AG20443 (cell line): ENCODE data around the gene KIRREL3.

Experiments
- DNase-seq: peaks from one replicate; pipeline ENCODE4 v3.0.0; 2012; ENCODE audit warnings: low spot score, mixed read lengths

KIRREL3 gene

DNA sequence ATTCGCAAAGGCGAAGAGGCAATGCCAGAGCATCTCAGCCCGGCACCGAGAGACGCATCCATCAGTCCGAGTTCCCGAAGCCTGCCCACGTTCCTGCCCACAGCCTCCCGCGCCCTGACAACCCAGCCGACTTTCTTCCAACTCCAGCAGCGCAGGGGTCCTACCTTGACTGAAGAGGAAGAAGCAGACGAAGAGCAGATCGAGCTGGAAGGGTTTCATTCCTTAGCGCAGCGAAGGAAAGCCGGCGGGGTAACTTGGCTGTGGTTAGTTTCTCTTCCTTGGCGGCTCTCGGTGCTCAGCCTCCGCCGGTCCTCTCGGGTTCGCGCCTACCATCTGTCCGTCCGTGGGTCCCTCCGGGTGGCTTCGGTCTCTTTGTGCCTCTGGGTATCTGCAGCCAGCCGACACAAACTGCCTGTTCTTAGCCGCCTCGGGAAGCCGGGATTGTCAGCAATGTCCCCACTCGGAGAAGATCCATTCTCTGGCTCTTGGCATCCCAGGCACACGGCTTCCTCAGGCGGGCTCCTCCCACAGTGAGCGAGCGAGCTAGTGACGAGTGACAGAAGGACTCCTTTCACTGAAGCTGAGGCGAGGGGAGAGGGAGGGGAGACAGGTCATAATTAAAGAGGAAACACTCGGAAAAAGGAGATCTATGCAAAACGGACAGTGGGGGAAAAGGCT, at the start of gene KIRREL3:
KIRREL3 (minus strand) TSS at position 480 of the 678 bp plus-strand sequence.
- DNase-seq, result peak; percentile 75

DNA sequence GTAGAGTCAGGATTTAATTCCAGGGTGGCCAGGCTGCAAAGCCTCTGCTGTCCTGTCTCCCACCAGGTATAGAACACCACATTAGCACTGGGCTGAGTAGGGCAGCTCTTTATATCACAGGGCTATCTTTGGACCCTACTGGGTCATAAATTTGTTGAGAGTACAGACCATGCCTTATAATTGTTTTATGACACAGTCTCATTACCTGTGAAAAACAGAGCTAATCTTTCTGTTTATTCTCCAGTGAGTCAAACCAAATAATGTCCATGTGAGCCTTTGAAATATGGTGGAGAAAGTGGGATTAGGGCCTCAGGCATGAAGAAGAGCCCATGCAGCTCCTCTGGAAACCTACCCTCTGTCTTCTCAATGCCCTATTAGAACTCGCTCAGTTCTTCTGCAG, 49.6 kb upstream of the KIRREL3 start:
- no peak for DNase-seq

DNA sequence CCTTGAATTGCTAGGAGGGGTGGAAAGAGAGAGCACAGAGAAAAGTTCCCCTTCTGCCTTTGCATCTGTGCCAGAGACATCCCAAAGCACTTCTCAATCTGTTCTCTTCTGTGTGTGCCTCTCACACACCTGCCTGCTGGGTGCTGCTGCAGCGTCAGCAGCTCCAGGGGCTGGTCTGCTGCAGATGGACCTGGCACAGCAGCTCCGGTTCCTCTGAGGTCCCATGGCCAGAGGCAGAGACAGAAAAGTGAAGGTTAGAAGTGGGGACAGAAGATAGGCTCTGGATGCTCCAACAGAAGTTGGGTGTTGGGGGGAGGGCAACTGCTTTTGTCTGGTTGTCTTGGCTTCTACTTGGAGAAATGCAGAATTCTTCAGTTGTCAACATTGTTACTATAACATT, 48.9 kb upstream of the KIRREL3 start:
- DNase-seq, result no peak

DNA sequence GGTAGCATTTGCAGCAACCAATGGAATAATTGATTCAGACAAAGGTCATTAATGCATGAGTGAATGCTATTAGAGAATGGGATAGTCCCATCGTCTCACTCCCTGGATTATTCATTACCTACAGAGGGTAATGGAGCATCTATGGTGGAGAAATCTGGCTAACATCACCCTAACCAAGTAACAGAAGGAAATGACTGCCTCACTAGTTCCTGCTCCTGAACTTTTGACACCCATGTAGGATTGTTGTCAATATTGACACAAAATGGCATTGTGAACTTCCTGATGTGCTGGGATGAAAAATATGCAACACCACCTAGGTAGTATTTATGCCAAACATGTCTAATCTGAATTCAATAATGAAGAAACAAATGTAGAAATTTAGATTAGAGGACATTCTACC, 44.0 kb upstream of the KIRREL3 start:
- DNase-seq, result no peak

DNA sequence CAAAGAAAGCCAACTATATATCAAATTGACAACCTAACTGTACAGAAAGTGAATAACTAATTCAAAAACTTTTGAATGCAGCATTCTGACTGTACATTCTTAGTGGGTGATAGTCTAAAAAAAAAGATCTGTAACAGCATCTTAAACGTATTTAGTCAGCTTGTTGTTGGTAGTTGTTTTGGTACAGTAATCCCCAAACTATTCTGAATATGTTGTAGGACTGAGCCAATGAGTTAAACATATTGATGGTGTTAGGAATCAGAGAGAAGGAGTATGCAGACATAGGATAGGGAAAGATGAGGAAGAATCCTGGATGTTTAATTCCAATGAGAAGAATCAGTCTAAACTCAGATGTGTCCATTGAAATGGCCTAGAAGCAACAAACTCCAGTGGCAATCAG, 41.9 kb upstream of the KIRREL3 start:
- DNase-seq, result peak; percentile 75

DNA sequence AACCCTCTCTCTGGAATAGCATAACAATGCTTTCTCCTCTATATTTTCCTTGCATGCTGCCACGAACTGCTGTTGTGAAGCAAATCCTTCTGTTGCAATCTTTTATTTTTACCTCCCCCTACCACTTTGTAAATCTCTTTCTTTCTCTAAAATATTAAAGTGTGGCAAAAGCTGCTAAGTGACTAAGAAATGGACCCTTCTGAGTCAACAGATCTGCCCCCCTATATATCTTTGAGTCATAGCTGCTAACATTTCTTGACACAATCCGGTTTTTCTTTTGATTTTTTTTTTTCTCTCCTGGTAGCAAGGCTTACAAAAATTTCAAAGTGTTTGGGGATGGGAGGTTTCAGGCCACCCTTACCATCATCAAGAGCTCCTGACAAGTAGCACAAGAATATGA, 39.0 kb upstream of the KIRREL3 start:
- peak; percentile 24 for DNase-seq

DNA sequence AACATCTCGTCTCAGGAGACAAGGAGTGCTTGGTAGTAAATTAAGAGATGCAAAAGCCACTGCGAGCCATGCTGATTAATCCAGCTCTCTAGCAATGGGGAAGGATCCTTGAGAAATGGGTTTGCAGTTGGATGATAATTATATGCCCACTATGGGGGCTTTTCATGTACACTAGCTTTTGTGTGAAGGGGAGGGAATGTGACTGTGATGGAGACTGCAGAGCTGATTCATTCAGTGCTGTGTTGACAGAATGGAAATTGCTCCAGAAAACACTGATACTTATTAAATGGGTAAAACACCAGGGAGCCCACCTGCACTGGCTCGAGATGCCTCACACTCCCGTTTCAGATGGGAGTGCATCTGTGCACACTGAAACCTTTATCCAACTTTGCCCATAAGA, 37.0 kb upstream of the KIRREL3 start:
- DNase-seq, result no peak

DNA sequence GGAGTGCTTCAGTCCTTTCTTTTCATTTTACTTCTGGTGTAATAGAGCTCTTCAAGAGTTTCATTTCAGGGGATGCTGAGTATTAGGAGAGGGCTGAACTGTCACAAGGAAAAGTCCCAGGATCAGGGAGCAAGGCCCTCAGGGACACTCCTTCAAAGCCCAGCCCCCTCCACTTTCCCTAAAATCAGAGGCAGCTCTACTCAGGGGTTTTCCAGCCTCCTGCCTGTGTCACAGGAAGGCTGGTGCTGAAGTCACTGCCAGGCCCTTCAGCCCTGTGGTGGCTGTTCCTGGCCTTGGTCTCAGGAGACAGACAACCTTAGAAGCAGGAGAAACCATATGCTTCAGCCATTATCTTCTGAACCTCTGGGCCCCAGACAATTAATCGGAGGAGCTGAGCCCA, 36.4 kb upstream of the KIRREL3 start:
- DNase-seq, result no peak

DNA sequence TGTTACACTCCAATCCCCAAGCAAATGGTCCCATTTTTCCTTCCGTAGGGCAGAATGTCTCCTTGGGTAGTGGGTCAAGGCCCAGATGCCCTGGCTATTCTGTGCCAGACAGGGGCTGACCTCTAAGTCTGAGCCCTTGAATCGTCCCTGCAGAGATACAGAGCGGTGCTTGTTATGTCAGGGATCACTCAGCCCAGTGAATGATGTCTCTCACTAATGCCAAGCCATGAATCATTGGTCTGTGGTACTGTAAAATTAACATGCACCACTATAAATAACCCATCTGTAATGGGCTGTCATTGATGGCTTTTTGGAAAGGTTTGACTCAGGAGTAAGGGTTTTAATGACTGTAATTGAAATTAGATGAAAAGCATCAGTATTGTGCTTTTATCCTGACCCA, 35.3 kb upstream of the KIRREL3 start:
- DNase-seq, result no peak

DNA sequence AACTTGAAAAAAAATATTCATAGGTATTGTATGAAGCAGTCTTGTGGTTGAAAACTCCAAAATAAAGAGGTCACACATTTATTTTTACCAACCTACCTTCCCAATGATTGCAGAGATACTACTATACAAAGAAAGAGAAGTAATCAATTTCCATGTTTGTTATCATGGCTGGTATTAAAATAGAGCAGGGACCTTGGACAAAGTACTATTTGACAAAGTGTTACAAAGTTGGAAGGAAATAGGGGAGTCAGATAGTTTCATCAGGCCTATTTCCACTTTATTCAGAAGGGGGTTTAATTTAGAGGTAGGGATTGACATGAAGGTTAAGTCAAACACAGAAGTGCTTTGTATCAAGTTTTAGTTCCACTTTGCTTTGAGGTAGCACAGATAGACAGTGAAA, 34.4 kb upstream of the KIRREL3 start:
- no peak for DNase-seq

DNA sequence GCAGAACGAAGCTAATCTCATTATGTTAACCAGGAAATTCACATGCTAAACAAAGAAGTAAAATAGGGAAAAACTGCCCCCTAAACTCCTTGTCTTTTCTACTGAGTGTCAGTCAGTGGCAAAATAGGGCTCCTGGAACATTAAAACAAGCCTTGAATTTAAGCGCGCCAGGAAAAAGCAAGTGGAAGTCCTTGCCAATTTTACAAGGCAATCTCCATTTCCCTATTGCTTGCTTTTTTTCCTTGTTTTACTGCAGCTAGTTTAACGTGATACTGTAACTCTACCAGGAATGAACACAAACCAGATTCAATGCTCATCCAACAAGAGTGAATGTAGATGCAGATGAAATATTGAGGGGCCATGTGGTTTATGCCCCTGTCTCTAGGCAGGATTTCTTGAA, 28.1 kb upstream of the KIRREL3 start:
- no peak for DNase-seq

DNA sequence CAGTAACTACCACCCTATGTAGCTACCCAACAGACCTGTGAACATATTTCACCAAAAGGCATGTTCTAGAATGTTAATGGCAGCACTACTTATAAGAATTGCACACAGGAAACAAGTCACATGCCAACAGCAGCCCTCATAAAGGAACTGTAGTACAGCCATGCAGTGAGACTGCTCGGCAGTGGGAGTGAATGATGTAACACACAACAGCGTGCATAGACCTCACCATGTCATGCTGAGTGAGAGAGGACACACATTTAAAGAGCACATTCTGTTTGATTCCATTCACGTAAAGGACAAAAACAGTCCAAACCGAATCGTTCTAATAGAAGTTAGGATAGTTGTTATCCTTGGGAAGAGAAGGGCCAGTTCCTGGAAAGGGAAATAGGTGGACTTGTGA, 27.2 kb upstream of the KIRREL3 start:
- DNase-seq, result no peak

DNA sequence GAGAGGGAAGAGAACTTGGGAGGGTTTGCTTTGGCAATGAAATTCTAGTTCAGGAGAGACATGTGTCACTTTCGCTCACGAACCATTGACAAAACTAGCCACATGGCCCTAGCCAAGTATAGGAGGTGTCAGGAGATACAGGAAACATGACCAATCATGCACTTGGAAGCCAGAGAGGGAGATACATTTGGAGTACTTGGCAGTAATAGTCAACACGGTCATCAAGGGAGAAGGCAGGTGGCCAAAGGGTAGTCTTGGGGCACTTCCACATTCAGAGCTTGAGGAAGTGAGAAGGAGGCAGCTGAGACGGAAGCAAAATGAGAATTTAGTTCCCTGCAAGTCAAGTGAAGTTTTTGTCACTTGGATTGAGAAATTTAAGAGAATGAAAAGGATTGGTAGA, 26.4 kb upstream of the KIRREL3 start:
- no peak for DNase-seq

DNA sequence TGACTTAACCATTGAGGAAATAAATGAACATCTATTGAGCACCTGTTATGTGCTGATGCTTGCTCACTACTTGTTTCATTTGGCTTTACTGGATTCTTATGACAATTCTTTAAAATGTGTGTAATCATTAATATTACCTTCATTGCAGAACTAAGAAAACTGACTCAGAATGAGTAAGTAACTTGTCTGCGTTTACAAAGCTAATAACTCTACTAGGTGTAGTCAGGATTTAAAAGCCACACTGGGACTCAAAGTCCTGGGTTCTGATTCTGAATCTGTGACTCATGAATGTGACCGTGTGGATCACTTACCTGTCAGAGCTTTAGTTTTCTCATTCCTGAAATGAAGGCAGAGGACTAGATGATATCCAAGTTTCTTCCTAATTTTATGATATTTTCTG, 23.4 kb upstream of the KIRREL3 start:
- DNase-seq, result no peak

DNA sequence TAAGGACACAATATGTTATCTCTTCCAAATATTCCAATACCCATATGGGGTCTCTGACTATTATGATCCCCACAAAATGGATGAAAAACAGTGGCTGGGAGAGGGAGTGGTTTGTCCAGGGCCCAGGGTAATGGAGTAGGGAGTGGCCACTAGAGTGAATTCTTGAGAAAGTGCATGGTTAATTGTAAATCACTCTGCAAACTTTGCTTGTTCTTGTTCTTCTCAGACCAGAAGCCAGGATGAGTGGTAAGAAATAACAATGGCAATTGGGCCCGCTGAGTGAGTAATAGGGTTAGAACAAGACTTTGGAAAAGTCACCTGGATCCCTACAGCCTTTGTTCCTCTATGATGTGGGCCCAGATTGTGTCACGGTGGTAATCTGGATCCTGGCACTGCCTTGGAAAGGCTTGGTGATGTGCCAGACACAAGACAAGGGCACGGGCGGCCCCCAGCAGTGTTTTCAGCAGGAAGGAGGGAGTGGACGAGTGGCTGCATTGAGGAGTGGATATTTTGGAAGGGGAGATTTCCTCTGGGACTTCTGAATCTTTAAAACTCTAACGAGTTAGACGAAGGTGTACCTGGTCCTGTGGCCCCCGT, 18.2 kb upstream of the KIRREL3 start:
- no peak for DNase-seq

DNA sequence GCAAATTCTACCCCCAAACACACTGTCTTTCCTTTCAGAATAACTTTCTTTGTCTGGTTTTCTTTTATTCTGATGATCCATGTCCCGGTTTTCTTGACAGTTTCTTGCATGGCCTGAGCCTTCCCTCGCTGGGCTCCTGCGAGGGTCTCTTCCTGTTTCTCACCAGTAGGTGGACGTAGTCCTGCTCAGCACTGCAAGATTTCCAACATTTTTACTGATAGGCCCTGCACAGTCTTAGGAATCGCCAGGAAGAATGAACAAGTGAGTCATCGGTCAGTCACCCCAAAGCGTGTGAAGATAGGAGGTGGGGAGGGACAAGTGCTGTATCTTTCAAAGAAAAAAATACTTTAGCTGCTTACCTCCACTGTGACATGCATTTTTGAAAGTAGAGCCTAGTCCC, 16.9 kb upstream of the KIRREL3 start:
- peak; percentile 86 for DNase-seq

DNA sequence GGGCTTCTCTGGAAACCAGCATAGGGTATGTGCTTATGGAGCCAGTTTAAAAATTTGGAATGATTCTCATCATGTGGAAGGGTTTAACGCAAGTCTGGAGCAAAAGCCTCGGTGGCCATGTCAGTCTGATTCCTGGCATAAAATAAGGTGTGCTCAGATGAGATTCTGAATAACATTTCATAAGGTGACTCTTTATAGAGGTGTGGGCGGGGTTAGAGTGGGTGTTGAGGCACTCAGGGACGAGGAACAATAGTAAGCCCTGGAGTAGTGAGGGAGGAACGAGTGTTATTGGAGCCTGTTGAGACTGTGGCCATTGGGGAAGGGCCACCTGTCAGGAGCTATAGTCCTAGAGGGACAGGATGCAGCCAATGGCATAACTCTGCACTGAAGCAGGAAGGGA, 13.0 kb upstream of the KIRREL3 start:
- DNase-seq, result no peak

DNA sequence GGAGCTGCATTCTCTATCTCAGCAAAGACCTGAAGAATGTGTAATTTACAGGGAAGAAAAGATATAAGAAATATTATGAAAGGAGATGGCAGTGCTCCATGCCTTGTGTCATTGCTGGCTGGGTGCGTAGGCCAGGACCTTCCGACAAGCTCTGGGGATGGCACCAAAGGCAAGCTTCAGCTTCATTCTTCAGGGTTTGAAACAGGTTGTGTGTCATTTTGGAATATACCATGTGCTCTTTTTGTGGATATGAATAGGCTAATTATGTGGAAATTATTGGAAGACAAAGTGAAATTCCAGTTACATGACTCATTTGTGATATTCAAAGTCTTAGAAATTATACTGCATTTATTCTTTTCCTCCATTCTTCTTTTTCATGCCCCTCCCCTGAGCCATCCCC, 5.7 kb upstream of the KIRREL3 start:
- DNase-seq, result peak; percentile 56

DNA sequence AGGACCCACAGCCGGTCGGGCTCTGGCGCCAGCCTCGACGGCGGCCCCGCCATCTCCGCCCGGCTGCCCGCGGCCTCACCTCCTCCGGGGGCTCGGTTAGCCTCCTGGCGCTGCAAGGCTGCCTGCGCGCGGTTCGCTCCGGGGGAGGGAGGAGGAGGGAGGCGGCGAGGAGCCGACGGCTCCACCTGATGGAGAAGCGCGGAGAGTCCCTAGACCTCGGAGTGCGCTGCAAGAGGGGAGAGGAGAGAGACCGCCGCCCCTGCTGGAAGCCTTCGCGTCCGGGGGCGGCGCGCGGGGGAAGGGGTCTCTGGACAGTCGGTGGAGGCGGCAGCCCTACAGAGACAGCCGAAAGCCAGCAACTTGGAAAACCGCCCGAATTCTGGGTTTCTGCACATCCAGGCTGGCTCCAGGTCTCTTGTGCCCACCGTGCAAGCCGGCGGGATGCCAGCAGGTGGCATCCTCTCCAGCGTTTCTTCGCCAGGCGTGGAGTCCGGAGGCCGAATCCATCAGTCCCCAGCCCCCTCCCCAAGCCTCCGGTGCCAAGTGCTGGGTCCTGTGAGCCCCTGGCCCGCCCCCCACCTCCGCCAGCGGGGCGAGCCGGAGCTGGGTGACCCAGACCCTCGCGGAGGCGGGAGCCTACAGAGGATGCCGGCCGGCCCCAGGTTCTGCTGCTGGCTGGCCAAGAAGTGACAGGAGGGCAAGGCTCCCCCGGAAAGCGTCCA, 2.9 kb upstream of the KIRREL3 start:
- peak; percentile 81 for DNase-seq

DNA sequence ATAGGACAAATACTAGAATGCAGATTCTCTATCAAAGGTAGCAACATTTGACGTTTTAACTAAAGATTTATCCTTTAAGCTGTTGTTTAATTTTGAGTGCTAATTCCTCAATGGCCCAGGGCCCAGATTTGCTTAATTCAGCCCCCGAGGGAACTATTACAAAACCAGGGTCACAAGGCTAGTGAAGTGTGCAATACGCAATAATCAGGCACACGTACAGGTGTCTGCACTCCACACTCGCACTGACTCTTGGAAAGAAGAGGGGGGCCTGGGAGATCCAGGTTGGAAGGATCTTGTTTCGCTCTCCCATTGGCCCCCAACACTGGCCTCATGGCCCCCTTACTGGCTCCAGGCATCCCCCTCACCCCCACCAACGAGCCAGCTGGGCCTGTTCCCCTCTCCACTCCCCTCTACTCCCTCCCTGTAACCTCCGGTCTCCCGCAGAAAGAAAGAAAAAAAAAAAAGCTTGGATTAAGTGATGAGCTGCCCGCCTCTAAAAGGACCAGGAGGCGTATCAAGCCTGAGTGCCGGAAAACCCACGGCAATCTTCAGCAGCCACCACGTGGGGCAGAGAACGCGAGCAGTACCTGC, 2.2 kb upstream of the KIRREL3 start:
- DNase-seq, result no peak

DNA sequence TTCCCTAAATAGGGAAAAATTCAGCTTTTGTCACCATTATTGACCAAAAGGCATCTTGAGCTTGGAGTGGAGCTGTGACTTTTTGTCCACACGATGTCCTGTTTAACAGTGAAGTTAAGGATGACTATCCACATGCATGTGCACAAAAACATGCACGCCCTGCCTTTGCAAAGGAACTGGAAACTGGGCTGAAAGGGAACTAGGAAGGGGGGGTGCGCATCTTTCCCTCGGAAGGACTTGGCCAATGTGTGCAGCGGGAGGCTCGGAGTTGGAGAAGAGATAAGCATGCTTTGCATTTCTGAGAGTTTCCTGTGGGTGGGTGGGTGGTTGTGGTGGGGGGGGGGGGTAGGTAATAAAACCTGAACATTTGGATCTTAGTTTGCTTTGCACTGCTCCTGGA, 411 bp upstream of the KIRREL3 start:
- peak; percentile 35 for DNase-seq

DNA sequence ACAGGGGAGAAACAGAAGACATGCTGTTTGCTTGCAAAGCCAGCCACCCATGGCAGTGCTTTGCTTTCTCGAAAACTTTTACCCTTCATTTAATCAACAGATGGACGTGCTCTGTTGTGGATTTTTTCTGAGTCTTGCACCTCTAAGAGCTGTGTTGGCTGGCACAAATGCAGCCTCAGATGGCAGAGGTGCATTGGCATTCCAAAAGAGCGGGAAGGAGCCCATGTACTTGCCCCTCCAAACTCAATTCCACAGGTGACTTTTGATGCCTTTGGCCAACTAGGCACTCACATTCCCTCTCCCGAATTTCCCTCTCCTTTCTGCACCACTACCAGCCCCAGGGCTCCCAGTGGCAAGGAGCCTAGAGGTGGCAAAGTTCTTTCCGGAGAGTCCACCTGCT, 1.2 kb downstream of the KIRREL3 start:
- no peak for DNase-seq

DNA sequence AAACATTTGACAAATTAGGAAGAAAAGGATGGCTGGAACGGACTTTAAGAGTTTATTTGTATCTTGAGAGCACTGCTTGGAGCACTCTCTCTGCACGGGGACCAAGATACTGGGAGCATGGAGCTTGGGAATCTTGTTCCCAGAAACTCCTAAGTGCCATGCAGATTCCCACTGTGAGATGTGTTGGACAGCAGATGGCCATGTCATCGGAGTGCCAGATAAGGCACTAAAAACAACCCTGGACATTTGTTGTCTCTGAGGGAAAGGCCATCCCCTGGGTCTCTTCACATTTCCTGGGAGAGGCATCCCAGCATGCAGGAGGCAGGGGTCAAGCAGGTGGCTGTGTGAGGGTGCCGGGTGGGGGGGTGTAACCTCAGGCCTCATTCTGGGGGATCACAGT, 2.9 kb downstream of the KIRREL3 start:
- DNase-seq, result no peak
